Measurements from ENCODE around the gene SPEG.

DNA sequence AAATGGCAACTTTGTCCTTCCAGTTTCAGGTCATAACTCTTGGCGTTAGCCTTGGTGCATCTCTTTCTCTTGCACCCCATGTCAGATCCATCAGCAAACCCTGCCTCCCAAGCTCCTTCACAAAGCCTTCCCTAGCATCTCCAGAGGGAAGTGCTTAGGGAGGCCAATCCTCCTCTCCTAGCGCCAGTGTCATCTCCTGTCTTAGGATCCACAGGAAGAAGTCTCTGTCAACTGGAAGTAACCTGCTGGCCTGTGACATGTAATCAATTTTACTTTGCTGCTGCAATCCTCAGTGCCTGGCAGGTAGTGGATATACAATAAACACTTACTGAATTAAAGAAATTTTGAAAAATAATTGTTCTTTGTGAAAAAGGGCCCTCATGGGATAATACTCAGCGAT is 39.0 kb upstream of the SPEG start:
- no peak for TF ChIP-seq POLR2A (IDR thresholded peaks at IDR 0.05)
- TF ChIP-seq, protein P1, sequence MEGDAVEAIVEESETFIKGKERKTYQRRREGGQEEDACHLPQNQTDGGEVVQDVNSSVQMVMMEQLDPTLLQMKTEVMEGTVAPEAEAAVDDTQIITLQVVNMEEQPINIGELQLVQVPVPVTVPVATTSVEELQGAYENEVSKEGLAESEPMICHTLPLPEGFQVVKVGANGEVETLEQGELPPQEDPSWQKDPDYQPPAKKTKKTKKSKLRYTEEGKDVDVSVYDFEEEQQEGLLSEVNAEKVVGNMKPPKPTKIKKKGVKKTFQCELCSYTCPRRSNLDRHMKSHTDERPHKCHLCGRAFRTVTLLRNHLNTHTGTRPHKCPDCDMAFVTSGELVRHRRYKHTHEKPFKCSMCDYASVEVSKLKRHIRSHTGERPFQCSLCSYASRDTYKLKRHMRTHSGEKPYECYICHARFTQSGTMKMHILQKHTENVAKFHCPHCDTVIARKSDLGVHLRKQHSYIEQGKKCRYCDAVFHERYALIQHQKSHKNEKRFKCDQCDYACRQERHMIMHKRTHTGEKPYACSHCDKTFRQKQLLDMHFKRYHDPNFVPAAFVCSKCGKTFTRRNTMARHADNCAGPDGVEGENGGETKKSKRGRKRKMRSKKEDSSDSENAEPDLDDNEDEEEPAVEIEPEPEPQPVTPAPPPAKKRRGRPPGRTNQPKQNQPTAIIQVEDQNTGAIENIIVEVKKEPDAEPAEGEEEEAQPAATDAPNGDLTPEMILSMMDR (IDR thresholded peaks at IDR 0.05): no peak

Data from tibial nerve (tissue), 3 donors.